Testis (tissue), 3 donors: ENCODE measurements around the gene FAM193B. TPM values are rescaled to one million over a fixed set of nuclear protein-coding genes. Genes with fewer than 3 reads are reported as not detected.

Experiments
- DNase-seq: peaks from one replicate; pipeline ENCODE4 v3.0.0-alpha.2; 2019
- H3K27ac ChIP-seq, 2 donors: fragments of 200-600 bp; sonication (generic); one replicate each; pipeline ENCODE4 v1.5.1; 2019
- H3K27me3 ChIP-seq: fragments of 200-600 bp; sonication (generic); one replicate; pipeline ENCODE4 v1.5.1; 2019
- H3K36me3 ChIP-seq: fragments of 200-600 bp; sonication (generic); one replicate; pipeline ENCODE4 v1.5.1; 2017; ENCODE audit warnings: low read depth; ENCODE audit errors: missing control alignments
- H3K4me1 ChIP-seq: fragments of 200-600 bp; sonication (generic); one replicate; pipeline ENCODE4 v1.5.1; 2019
- H3K4me3 ChIP-seq, 2 donors: fragments of 200-600 bp; sonication (generic); one replicate each; pipeline ENCODE4 v1.5.1; 2017 to 2019
- H3K9me3 ChIP-seq: fragments of 200-600 bp; sonication (generic); one replicate; pipeline ENCODE4 v1.5.1; 2017
- POLR2A ChIP-seq: fragments of 450-650 bp; IDR thresholded peaks from one replicate; pipeline ENCODE4 v1.6.1; 2017; ENCODE audit warnings: antibody characterized with exemption, mild to moderate bottlenecking, moderate library complexity
- WGBS, 2 donors: methylation state at CpG; one replicate each; pipeline ENCODE4 v1.1.5; 2018; 5-methylcytosine and 5-hydroxymethylcytosine counted together
- intact Hi-C: fragments of 100-400 bp; cut with DNase I; formaldehyde crosslinking; loops from one replicate; pipeline ENCODE4 v1.15.1; 2023; ENCODE audit warnings: low total_unique reads
- polyA plus RNA-seq: library from polyadenylated mRNA; stranded (reverse); fragments of 350-450 nt; fragmentation: Illumina TruSeq; extraction: RNeasy Lipid Tissue Mini Kit (QIAGEN cat#74804); gene quantifications from one replicate; pipeline ENCODE4 v1.2.3, GENCODE V29; 2014; ENCODE audit warnings: low read depth, low replicate concordance; ENCODE audit not compliant: insufficient read depth
- total RNA-seq, 2 donors: library from RNA; depleted of rRNA; stranded (reverse); fragments of >200 nt; gene quantifications; one replicate each; pipeline ENCODE4 v1.2.3, GENCODE V29; 2016
- TF ChIP-seq, protein P1 (sequence below), 3 experiments: fragments of 450-650 bp in 2 of 3; fragments of 200-600 bp in 1 of 3; sonication (generic) in 1 of 3; IDR thresholded peaks; one replicate each; pipeline ENCODE4 v1.5.1; 2016 to 2019; ENCODE audit warnings: antibody characterized with exemption in 3 of 3, mild to moderate bottlenecking in 2 of 3, moderate library complexity in 1 of 3

The FAM193B gene
- total and polyA plus RNA-seq, 3 donors from 2014 or later = 81.3 to 157 (median 111) TPM

- WGBS, 2 donors = 68 to 78% methylated on average over 6 of the region's 6 CpGs
Measured at GRCh38 chr5:177499842-177500241, 54.5 kb downstream of the FAM193B start.

GRCh38 chr5:177498013-177498787, 56.2 kb downstream of the FAM193B start:
- DNase-seq = peak; percentile 44
- 5 to 10% methylated on average over 34 to 48 of the region's 48 CpGs for WGBS, 2 donors
- Histone ChIP-seq H3K9me3 (no peaks in the 10 kb centered on the region), H3K27ac (peak overlapping the region; percentile 25 to 86), H3K4me3 (peak overlapping the region; percentile 58 to 85), H3K4me1 (peaks cover 56% of the 10 kb centered on the region), H3K27me3 (no peaks in the 10 kb centered on the region), H3K36me3 (no peaks in the 10 kb centered on the region)
- intact Hi-C loops = no loop called here
- no peak for TF ChIP-seq POLR2A
- TF ChIP-seq, protein P1, sequence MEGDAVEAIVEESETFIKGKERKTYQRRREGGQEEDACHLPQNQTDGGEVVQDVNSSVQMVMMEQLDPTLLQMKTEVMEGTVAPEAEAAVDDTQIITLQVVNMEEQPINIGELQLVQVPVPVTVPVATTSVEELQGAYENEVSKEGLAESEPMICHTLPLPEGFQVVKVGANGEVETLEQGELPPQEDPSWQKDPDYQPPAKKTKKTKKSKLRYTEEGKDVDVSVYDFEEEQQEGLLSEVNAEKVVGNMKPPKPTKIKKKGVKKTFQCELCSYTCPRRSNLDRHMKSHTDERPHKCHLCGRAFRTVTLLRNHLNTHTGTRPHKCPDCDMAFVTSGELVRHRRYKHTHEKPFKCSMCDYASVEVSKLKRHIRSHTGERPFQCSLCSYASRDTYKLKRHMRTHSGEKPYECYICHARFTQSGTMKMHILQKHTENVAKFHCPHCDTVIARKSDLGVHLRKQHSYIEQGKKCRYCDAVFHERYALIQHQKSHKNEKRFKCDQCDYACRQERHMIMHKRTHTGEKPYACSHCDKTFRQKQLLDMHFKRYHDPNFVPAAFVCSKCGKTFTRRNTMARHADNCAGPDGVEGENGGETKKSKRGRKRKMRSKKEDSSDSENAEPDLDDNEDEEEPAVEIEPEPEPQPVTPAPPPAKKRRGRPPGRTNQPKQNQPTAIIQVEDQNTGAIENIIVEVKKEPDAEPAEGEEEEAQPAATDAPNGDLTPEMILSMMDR (IDR thresholded peaks at IDR 0.05) = no peak

More at GRCh38 chr5:177499842-177500241, 54.5 kb downstream of the FAM193B start:
- no peak for DNase-seq
- H3K36me3 ChIP-seq = no peaks in the 10 kb centered on the region
- H3K4me3 ChIP-seq = no peak overlapping the region
- H3K9me3 ChIP-seq = no peaks in the 10 kb centered on the region
- intact Hi-C loops = loop anchor here (10.0 kb wide), 1 partner anchor 105 kb away; no protein-coding TSS in a partner anchor
- H3K4me1 ChIP-seq = peaks cover 46% of the 10 kb centered on the region
- no peak overlapping the region for H3K27ac ChIP-seq
- TF ChIP-seq, protein P1 (IDR thresholded peaks at IDR 0.05) = no peak
- no peaks in the 10 kb centered on the region for H3K27me3 ChIP-seq

- Histone ChIP-seq H3K4me1 (peaks cover 59% of the 10 kb centered on the region), H3K4me3 (peak within 1 kb of the TSS; percentile 58 to 85), H3K36me3 (no peaks in the 10 kb centered on the region), H3K9me3 (no peaks in the 10 kb centered on the region), H3K27me3 (no peaks in the 10 kb centered on the region), H3K27ac (peak within 1 kb of the TSS; percentile 85 to 86)
- DNase-seq = peak; percentile 97
- intact Hi-C loops = no loop called here
- 1% methylated on average over 19 to 51 of the region's 73 CpGs for WGBS, 2 donors
- TF ChIP-seq, protein P1 (IDR thresholded peaks at IDR 0.05) = peak in 1 of 3 experiments; percentile 12
- peak; percentile 88 for TF ChIP-seq POLR2A
Measured at GRCh38 chr5:177497292-177498012, 56.9 kb downstream of the FAM193B start, which contains the start of gene PDLIM7. TSS of gene PDLIM7 (minus strand) at chr5:177497604. CDS start at chr5:177496512, 1,092 bp downstream.

GRCh38 chr5:177496727-177497291, 57.6 kb downstream of the FAM193B start:
- Histone ChIP-seq H3K4me1 (peaks cover 57% of the 10 kb centered on the region), H3K27me3 (no peaks in the 10 kb centered on the region), H3K27ac (peak overlapping the region; percentile 85 to 86), H3K36me3 (no peaks in the 10 kb centered on the region), H3K9me3 (no peaks in the 10 kb centered on the region), H3K4me3 (peak overlapping the region; percentile 58 to 85)
- peak; percentile 74 for DNase-seq
- no peak for TF ChIP-seq POLR2A
- TF ChIP-seq, protein P1 (IDR thresholded peaks at IDR 0.05) = no peak
- intact Hi-C loops = no loop called here
- 1 to 10% methylated on average over 2 to 29 of the region's 29 CpGs for WGBS, 2 donors
